ENCODE data around the gene ARF5. TPM values are rescaled to one million over a fixed set of nuclear protein-coding genes. Genes with fewer than 3 reads are reported as not detected.

Gene ARF5
- total and polyA plus RNA-seq, 2 of the 8 experiments (the other 6 are each of a cell fraction or from before 2014, with no cell fraction given) = 154 to 579 TPM

GRCh38 chr7:127618775-127619174, 30.6 kb downstream of the ARF5 start:
- no peak overlapping the region for H2BK120ac ChIP-seq (replicated peaks; ENCODE audit: low read depth, low read length)
- no peak overlapping the region for H3K18ac ChIP-seq (ENCODE audit: extremely low read depth, low read length)
- no peaks in the 10 kb centered on the region for H3K9me3 ChIP-seq (ENCODE audit: insufficient read depth in 2 of 2, low read depth in 1 of 2, low read length in 1 of 2)
- no peak overlapping the region for H2BK15ac ChIP-seq (ENCODE audit: low read length)
- no peak overlapping the region for H3K23ac ChIP-seq (ENCODE audit: insufficient read length)
- no peak overlapping the region for H3K14ac ChIP-seq (ENCODE audit: insufficient read length)
- peaks cover 0 to 7% (median 3%) of the 10 kb centered on the region in 4 experiments; a peak in 3 of 7 replicates for H3K4me1 ChIP-seq (replicated peaks in 1 of 4; ENCODE audit: control insufficient read depth in 3 of 4, insufficient read depth in 4 of 4, low read length in 3 of 4)
- H3K79me2 ChIP-seq (ENCODE audit: control insufficient read depth in 1 of 2, insufficient read depth in 2 of 2, low read length in 2 of 2) = no peaks in the 10 kb centered on the region
- no peaks in the 10 kb centered on the region for H3K36me3 ChIP-seq (ENCODE audit: control insufficient read depth in 2 of 4, insufficient read depth in 4 of 4, low read length in 3 of 4)
- H3K9ac ChIP-seq (replicated peaks in 1 of 4; ENCODE audit: extremely low read depth in 1 of 4, low read depth in 3 of 4, low read length in 3 of 4) = no peak overlapping the region
- no peak overlapping the region for H3K27ac ChIP-seq (ENCODE audit: low read depth, low read length)
- H2BK12ac ChIP-seq (ENCODE audit: low read depth, low read length) = no peak overlapping the region
- ChIA-PET POLR2A (ENCODE audit: partially characterized antibody) (interaction anchor here (1.6 kb wide), 1 partner anchor 11 kb away, joined by 4 read pairs; no protein-coding TSS in a partner anchor), CTCF (ENCODE audit: partially characterized antibody) (interaction anchor here (1.5 to 9.2 kb wide), 3 partner anchors 9 to 105 kb away, joined by 3 to 115 read pairs (median 9); no protein-coding TSS in a partner anchor)
- no peak overlapping the region for H2BK20ac ChIP-seq (ENCODE audit: low read length)
- DNase-seq (ENCODE audit: low read depth in 1 of 2, low spot score in 2 of 2) = no peak
- no peaks in the 10 kb centered on the region for H4K20me1 ChIP-seq (replicated peaks in 1 of 2; ENCODE audit: control insufficient read depth in 1 of 2, insufficient read depth in 2 of 2, low read length in 2 of 2)
- no peak overlapping the region for H3K56ac ChIP-seq (replicated peaks; ENCODE audit: insufficient read length, low read depth, low read length)
- WGBS, 2 experiments (ENCODE audit: extremely low coverage in 1 of 2, insufficient coverage in 1 of 2, insufficient read length in 1 of 2, insufficient replicate concordance in 2 of 2, low coverage in 1 of 2, low lambda C conversion rate in 2 of 2, missing lambda C conversion rate in 1 of 2) = 90% methylated on average over 1 of the region's 1 CpG; no CpG with 5 or more reads in 1 of the 2 experiments
- no peak overlapping the region for H3K4ac ChIP-seq (replicated peaks; ENCODE audit: insufficient read length, low read depth, low read length)
- H2AFZ ChIP-seq (ENCODE audit: low read length) = no peak overlapping the region
- H4K91ac ChIP-seq (replicated peaks; ENCODE audit: insufficient read length, low read length) = no peak overlapping the region
- H2BK5ac ChIP-seq (ENCODE audit: low read depth, low read length) = no peak overlapping the region
- TF ChIP-seq SRF (IDR thresholded peaks at IDR 0.05; ENCODE audit: low read depth, low read length) = no peak
- TF ChIP-seq SP2 (IDR thresholded peaks at IDR 0.05; ENCODE audit: low read length) = no peak
- TF ChIP-seq GABPA (IDR thresholded peaks at IDR 0.05; ENCODE audit: borderline replicate concordance, insufficient read depth, low read length) = no peak
- TF ChIP-seq CTCF (IDR thresholded peaks at IDR 0.05; ENCODE audit: control extremely low read depth in 1 of 3, insufficient read depth in 1 of 3, low read depth in 1 of 3, low read length in 3 of 3) = no peak
- TF ChIP-seq KDM1A (IDR thresholded peaks at IDR 0.05; ENCODE audit: borderline replicate concordance, low read length) = no peak
- no peak for FAIRE-seq
- H3K4me3 ChIP-seq (ENCODE audit: extremely low read depth in 1 of 4, insufficient read depth in 2 of 4, low read depth in 3 of 4, low read length in 4 of 4) = no peak overlapping the region
- peaks cover 15% of the 10 kb centered on the region for H3K23me2 ChIP-seq (ENCODE audit: low read depth, low read length)
- peaks cover 9 to 33% (median 20%) of the 10 kb centered on the region in 4 experiments; a peak in 6 of 7 replicates for H3K27me3 ChIP-seq (replicated peaks in 1 of 4; ENCODE audit: control insufficient read depth in 3 of 4, extremely low read depth in 1 of 4, insufficient read depth in 3 of 4, low read length in 3 of 4)
- no peak overlapping the region for H3K4me2 ChIP-seq (ENCODE audit: insufficient read depth in 1 of 2, low read depth in 2 of 2, low read length in 2 of 2)
- H2AK5ac ChIP-seq (ENCODE audit: low read depth, low read length) = no peak overlapping the region
- no peak overlapping the region for H4K5ac ChIP-seq (ENCODE audit: insufficient read length, low read depth, low read length)
- no peak overlapping the region for H4K8ac ChIP-seq (ENCODE audit: extremely low read depth, insufficient read depth, low read length)
- H3K79me1 ChIP-seq (ENCODE audit: low read depth, low read length) = no peaks in the 10 kb centered on the region
